ENCODE measurements around the gene SMIM29. TPM values are rescaled to one million over a fixed set of nuclear protein-coding genes. Genes with fewer than 3 reads are reported as not detected.

SMIM29 gene
- total RNA-seq, 1 donor from 2014 or later, result 9.2 TPM

DNA sequence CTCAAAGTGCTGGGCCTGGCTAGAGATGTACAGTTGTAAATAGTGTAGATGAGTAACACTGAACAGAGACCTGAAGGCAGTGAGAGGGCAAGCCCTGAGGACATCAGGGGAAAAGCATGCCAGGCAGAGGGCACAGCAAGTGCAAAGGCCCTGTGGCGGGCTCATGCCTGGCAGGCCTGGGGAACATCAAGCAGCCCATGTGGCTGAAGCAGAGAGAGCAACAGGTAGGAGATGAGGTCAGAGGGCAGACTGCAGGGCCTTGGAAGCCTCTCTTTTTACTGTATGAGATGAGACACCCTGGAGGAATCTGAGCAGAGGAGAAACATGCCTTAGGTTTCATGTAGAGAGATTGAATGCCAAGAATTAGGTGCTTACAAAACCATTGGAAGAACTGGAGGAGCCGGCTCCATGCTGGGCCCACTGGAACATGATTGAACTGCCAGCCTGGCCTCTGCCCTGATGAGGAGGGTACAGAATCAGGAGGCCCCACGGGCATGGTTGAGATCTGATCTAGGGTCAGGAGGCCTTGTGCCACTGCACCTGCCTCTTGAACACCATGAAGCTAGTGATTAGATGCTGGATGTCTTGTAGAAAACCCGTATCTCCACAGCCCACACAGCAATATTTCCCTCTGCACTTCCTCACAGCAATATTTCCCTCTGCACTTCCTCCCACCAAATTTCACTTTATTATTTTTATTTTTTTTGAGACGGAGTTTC, 18.0 kb downstream of the SMIM29 start:
- intact Hi-C loops (cut with DNase I), result loop anchor here (10.0 kb wide), 1 partner anchor 464 kb away; the partner anchor contains the start of gene ILRUN
- DNase-seq (ENCODE audit: low spot score in 2 of 2), result no peak
- no peaks in the 10 kb centered on the region for H3K9me3 ChIP-seq
- no peak overlapping the region for H3K27ac ChIP-seq
- H3K27me3 ChIP-seq, result no peaks in the 10 kb centered on the region
- H3K36me3 ChIP-seq, result no peaks in the 10 kb centered on the region
- peaks cover 3 to 4% of the 10 kb centered on the region in 2 donors for H3K4me1 ChIP-seq
- no peak for TF ChIP-seq CTCF (IDR thresholded peaks at IDR 0.05)
- no peak overlapping the region for H3K4me3 ChIP-seq

- no peak for TF ChIP-seq CTCF (IDR thresholded peaks at IDR 0.05)
- no peak for DNase-seq (ENCODE audit: low spot score in 2 of 2)
- no peaks in the 10 kb centered on the region for H3K36me3 ChIP-seq
- H3K9me3 ChIP-seq, result no peaks in the 10 kb centered on the region
- H3K4me3 ChIP-seq, result no peak overlapping the region
- H3K27ac ChIP-seq, result peak overlapping the region; percentile 22 to 46
- no peaks in the 10 kb centered on the region for H3K27me3 ChIP-seq
- H3K4me1 ChIP-seq, result no peaks in the 10 kb centered on the region
- intact Hi-C loops (cut with DNase I), result loop anchor here (10.0 kb wide), 1 partner anchor 465 kb away; the partner anchor contains the start of gene ILRUN
Observed at GRCh38 chr6:34229877-34230276, 18.9 kb downstream of the SMIM29 start.

DNA sequence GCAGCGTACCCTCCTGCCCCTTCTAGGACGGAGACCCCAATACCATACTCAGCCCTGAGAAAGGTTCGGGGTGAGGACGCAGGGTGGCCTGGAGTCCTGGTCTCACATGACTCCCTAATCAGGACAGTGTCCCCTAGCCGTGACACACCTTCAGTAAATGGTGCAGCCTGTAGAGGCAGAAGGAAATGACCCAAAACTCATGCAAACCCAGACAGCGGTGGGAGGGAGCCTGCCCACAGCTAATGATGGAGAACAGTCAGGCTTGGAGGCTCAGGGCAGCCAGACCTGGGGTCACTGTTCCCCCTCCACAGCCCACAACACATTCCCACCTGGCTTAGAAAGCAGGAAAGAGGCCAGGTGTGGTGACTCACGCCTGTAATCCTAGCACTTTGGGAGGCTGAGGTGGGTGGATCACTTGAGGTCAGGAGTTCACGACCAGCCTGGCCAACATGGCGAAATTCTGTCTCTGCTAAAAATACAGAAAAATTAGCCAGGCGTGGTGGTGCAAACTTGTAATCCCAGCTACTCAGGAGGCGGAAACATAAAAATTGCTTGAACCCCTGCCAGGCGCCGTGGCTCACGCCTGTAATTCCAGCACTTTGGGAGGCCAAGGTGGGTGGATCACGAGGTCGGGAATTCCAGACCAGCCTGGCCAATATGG, 20.9 kb downstream of the SMIM29 start:
- H3K27me3 ChIP-seq, result no peaks in the 10 kb centered on the region
- TF ChIP-seq CTCF (IDR thresholded peaks at IDR 0.05), result no peak
- H3K9me3 ChIP-seq, result no peaks in the 10 kb centered on the region
- no peak overlapping the region for H3K27ac ChIP-seq
- DNase-seq (ENCODE audit: low spot score in 2 of 2), result no peak
- H3K4me1 ChIP-seq, result peaks cover 0 to 10% of the 10 kb centered on the region in 2 donors
- H3K4me3 ChIP-seq, result no peak overlapping the region
- no peaks in the 10 kb centered on the region for H3K36me3 ChIP-seq
- intact Hi-C loops (cut with DNase I), result no loop called here

GRCh38 chr6:34226731-34227586, 21.8 kb downstream of the SMIM29 start:
- Histone ChIP-seq H3K4me3 (no peak overlapping the region), H3K9me3 (no peaks in the 10 kb centered on the region), H3K27ac (no peak overlapping the region), H3K36me3 (no peaks in the 10 kb centered on the region), H3K4me1 (peaks cover 0 to 10% of the 10 kb centered on the region in 2 donors), H3K27me3 (no peaks in the 10 kb centered on the region)
- intact Hi-C loops (cut with DNase I), result no loop called here
- DNase-seq (ENCODE audit: low spot score in 2 of 2), result no peak
- no peak for TF ChIP-seq CTCF (IDR thresholded peaks at IDR 0.05)

GRCh38 chr6:34226066-34226465, 22.7 kb downstream of the SMIM29 start:
- Histone ChIP-seq H3K36me3 (no peaks in the 10 kb centered on the region), H3K4me3 (no peak overlapping the region), H3K27me3 (no peaks in the 10 kb centered on the region), H3K27ac (no peak overlapping the region), H3K4me1 (peaks cover 0 to 10% of the 10 kb centered on the region in 2 donors), H3K9me3 (no peaks in the 10 kb centered on the region)
- intact Hi-C loops (cut with DNase I), result no loop called here
- no peak for TF ChIP-seq CTCF (IDR thresholded peaks at IDR 0.05)
- DNase-seq (ENCODE audit: low spot score in 2 of 2), result no peak

All from ascending aorta (tissue), 2 donors.